Stimulated activated CD4-positive, alpha-beta T cell treated with anti-CD3 and anti-CD28 coated beads, Interleukin-12 subunit alpha, Interleukin-12 subunit beta, amount 100 ng/mL, for 4 hours (primary cell): Measurements from ENCODE around the gene UHMK1.
A peak's percentile ranks its signal among the peaks of the same experiment; 100 is the strongest.

ENCODE experiments used
- DNase-seq: peaks from one replicate; pipeline ENCODE4 v3.0.0-alpha.2; 2020

The UHMK1 gene

GRCh38 chr1:162530307-162530987 is 32.8 kb downstream of the UHMK1 start:
- DNase-seq: no peak

- no peak for DNase-seq
Observed at GRCh38 chr1:162530988-162531319, 33.3 kb downstream of the UHMK1 start.

GRCh38 chr1:162535501-162535900 is 37.9 kb downstream of the UHMK1 start:
- no peak for DNase-seq

- no peak for DNase-seq
Observed at GRCh38 chr1:162536511-162536910, 38.9 kb downstream of the UHMK1 start.

- DNase-seq: no peak
Observed at GRCh38 chr1:162537216-162537615, 39.6 kb downstream of the UHMK1 start.

- no peak for DNase-seq
Observed at GRCh38 chr1:162538815-162539431, 41.3 kb downstream of the UHMK1 start.

- no peak for DNase-seq
Observed at GRCh38 chr1:162541619-162542141, 44.1 kb downstream of the UHMK1 start.

GRCh38 chr1:162543228-162543627 is 45.6 kb downstream of the UHMK1 start:
- no peak for DNase-seq

GRCh38 chr1:162548170-162548569 is 50.6 kb downstream of the UHMK1 start:
- DNase-seq: no peak

GRCh38 chr1:162549001-162549400 is 51.4 kb downstream of the UHMK1 start:
- DNase-seq: no peak

- no peak for DNase-seq
Observed at GRCh38 chr1:162550925-162551324, 53.3 kb downstream of the UHMK1 start.

GRCh38 chr1:162551969-162552683 is 54.5 kb downstream of the UHMK1 start:
- no peak for DNase-seq

GRCh38 chr1:162552684-162553252 is 55.1 kb downstream of the UHMK1 start:
- no peak for DNase-seq

- no peak for DNase-seq
Observed at GRCh38 chr1:162554258-162554657, 56.6 kb downstream of the UHMK1 start.

GRCh38 chr1:162557536-162557935 is 59.9 kb downstream of the UHMK1 start:
- no peak for DNase-seq

GRCh38 chr1:162560303-162561036 is 62.9 kb downstream of the UHMK1 start:
- no peak for DNase-seq

- DNase-seq: peak; percentile 99
Observed at GRCh38 chr1:162561037-162561615, 63.5 kb downstream of the UHMK1 start.

- no peak for DNase-seq
Observed at GRCh38 chr1:162561616-162562469, 64.2 kb downstream of the UHMK1 start, which contains the start of gene UAP1. Gene UAP1, plus strand, starts transcription at chr1:162561722. Its CDS starts 4,347 bp downstream, at chr1:162566069.

GRCh38 chr1:162562470-162562828 is 64.8 kb downstream of the UHMK1 start:
- DNase-seq: no peak

- no peak for DNase-seq
Observed at GRCh38 chr1:162564762-162565218, 67.2 kb downstream of the UHMK1 start.

GRCh38 chr1:162565460-162565859 is 67.8 kb downstream of the UHMK1 start:
- no peak for DNase-seq
